Measurements from ENCODE around the gene GRAP2. TPM values are rescaled to one million over a fixed set of nuclear protein-coding genes. Genes with fewer than 3 reads are reported as not detected.
A peak's percentile ranks its signal among the peaks of the same experiment; 100 is the strongest.

The GRAP2 gene
- total and polyA plus RNA-seq, 9 of the 15 experiments (the other 6 are each of a cell fraction or from before 2014, with no cell fraction given) = 4.8 to 88.7 (median 60.4) TPM

GRCh38 chr22:39908136-39908535 lies 7.3 kb downstream of the GRAP2 start:
- 24% methylated on average over 2 of the region's 2 CpGs for WGBS (ENCODE audit: insufficient coverage, low coverage, missing lambda C conversion rate)
- no peaks in the 10 kb centered on the region for H3K9me3 ChIP-seq (replicated peaks; ENCODE audit: control insufficient read depth, insufficient read depth, low read depth, low read length)
- no peaks in the 10 kb centered on the region for H3K9me1 ChIP-seq (ENCODE audit: control insufficient read depth, insufficient read depth, low read length)
- H3K9ac ChIP-seq (ENCODE audit: insufficient read depth in 1 of 2, low read depth in 2 of 2, low read length in 2 of 2) = peak overlapping the region in 1 of 2 experiments; percentile 17; a peak in 1 of 4 replicates
- H2AFZ ChIP-seq (ENCODE audit: low read depth, low read length) = peak overlapping the region; percentile 57
- POLR2A ChIA-PET = interaction anchor here (0.7 to 1.3 kb wide), 3 partner anchors 9 to 68 kb away, joined by 3 to 4 read pairs (median 3); no protein-coding TSS in a partner anchor
- H3K79me2 ChIP-seq (ENCODE audit: control insufficient read depth, insufficient read depth, low read length) = peaks cover 88% of the 10 kb centered on the region; the same call in 2 of the 3 replicates
- no peaks in the 10 kb centered on the region for H3K27me3 ChIP-seq (ENCODE audit: control insufficient read depth in 2 of 2, insufficient read depth in 2 of 2, low read length in 2 of 2)
- no peak for ATAC-seq
- H3K4me3 ChIP-seq = no peak overlapping the region
- peak overlapping the region; percentile 46; the same call in 2 of the 3 replicates for H3K27ac ChIP-seq (ENCODE audit: extremely low read depth, low read depth, low read length)
- DNase-seq (ENCODE audit: extremely low read depth in 1 of 4, low spot score in 3 of 4) = no peak
- no peaks in the 10 kb centered on the region for H3K36me3 ChIP-seq (ENCODE audit: control insufficient read depth, insufficient read depth, low read length)
- no peak overlapping the region; the same call in 1 of the 2 replicates for H3K4me2 ChIP-seq (ENCODE audit: insufficient read depth, low read length)
- no peak for FAIRE-seq
- intact Hi-C loops (cut with micrococcal nuclease) = no loop called here
- BruUV-seq (replicated peaks) = no TSS peak
- in situ Hi-C loops (cut with MboI) = no loop called here
- no peaks in the 10 kb centered on the region for H4K20me1 ChIP-seq (replicated peaks; ENCODE audit: control insufficient read depth, insufficient read depth, low read length)
- peaks cover 0 to 12% of the 10 kb centered on the region in 2 experiments; a peak in 4 of 5 replicates for H3K4me1 ChIP-seq (replicated peaks in 1 of 2; ENCODE audit: control insufficient read depth in 2 of 2, insufficient read depth in 2 of 2, low read length in 2 of 2)
- CTCF ChIA-PET (ENCODE audit: low intra/inter-chr PET ratio) = no interaction called here
- TF ChIP-seq ARID4B (CRISPR knock-in tag; IDR thresholded peaks at IDR 0.05) (no peak), SAFB2 (IDR thresholded peaks at IDR 0.05; ENCODE audit: borderline replicate concordance, low read depth, low read length, severe bottlenecking) (no peak), SMARCE1 (IDR thresholded peaks at IDR 0.05) (no peak), ZNF76 (CRISPR knock-in tag; IDR thresholded peaks at IDR 0.05; ENCODE audit: borderline replicate concordance) (no peak), MTA3 (IDR thresholded peaks at IDR 0.05; ENCODE audit: borderline replicate concordance) (no peak), WHSC1 (IDR thresholded peaks at IDR 0.05; ENCODE audit: low read length) (no peak), C11orf30 (IDR thresholded peaks at IDR 0.05; ENCODE audit: low read depth) (peak; percentile 32; the same call in 1 of the 2 replicates), ZNF589 (CRISPR knock-in tag; IDR thresholded peaks at IDR 0.05; ENCODE audit: low read depth) (no peak), ZNF316 (IDR thresholded peaks at IDR 0.05) (peak; percentile 67), MAZ (CRISPR knock-in tag; conservative IDR thresholded peaks at IDR 0.05 in 1 of 2, IDR thresholded peaks at IDR 0.05 in 1 of 2) (no peak), ZBTB1 (CRISPR knock-in tag; IDR thresholded peaks at IDR 0.05; ENCODE audit: borderline replicate concordance, low read depth) (no peak), MAFG (tag; conservative IDR thresholded peaks at IDR 0.05) (peak; percentile 31; the same call in 1 of the 2 replicates), PHB (CRISPR knock-in tag; IDR thresholded peaks at IDR 0.05) (no peak), HSF4 (CRISPR knock-in tag; IDR thresholded peaks at IDR 0.05; ENCODE audit: borderline replicate concordance) (no peak), HES1 (IDR thresholded peaks at IDR 0.05; ENCODE audit: low read depth) (no peak)
- TF ChIP-seq, protein P1, sequence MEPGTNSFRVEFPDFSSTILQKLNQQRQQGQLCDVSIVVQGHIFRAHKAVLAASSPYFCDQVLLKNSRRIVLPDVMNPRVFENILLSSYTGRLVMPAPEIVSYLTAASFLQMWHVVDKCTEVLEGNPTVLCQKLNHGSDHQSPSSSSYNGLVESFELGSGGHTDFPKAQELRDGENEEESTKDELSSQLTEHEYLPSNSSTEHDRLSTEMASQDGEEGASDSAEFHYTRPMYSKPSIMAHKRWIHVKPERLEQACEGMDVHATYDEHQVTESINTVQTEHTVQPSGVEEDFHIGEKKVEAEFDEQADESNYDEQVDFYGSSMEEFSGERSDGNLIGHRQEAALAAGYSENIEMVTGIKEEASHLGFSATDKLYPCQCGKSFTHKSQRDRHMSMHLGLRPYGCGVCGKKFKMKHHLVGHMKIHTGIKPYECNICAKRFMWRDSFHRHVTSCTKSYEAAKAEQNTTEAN (CRISPR knock-in tag; IDR thresholded peaks at IDR 0.05) = no peak

All from K562 (cell line).